Hippocampal formation (tissue), 2 donors: ENCODE data around the gene HOXA13.

Experiments used
- DNase-seq, 2 donors: peaks; one replicate each; lab custom pipeline; 2025; lab: John Stamatoyannopoulos, UW

The HOXA13 gene

GRCh38 chr7:27237735-27238334 is 37.9 kb upstream of the HOXA13 start:
- DNase-seq = no peak

DNA sequence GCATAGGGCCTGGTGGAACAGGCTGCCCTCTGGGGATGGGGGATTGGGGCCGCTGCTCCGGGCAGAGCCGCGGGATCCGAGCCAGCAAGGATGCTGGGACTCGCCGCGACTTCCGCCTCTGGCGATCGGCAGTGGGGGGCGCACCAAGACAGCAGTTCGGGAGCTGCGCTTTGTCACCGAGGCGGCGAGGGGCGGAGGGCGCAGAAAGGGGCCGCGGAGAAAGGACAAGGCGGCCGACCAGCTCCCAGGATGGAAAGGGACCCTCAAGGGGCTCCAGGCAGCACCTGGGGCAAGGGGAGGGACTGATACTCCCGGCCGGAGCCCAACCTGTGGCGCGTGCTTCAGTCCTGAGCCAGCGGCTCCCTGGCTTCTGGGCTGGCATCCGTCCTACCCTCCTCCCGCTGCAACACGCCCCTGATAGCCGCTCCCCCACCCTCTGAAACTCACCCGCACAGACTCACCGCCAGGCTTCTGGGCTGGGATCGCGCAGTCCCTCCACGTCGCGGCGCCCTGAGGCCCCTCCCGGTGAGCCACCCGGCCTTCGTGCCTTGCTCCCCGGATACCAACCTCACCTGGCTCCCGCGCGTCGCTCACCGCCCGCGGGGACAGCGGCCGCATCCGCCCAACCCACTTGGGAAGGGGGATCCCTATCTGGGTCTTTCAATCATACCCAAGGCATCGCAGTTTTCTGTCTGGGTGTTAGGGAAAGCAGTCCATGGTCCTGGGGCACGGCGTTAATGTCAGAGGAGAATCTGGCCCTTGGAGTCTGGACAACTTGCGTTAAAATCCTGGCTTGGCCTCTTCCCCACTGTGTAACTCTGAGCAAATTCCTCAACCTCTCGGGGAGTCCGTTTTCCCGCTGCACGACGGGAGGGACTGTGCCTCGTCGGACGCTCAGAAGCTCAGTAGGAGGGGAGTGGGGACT is 35.8 kb upstream of the HOXA13 start:
- peak in 1 of 2 donors; percentile 1 for DNase-seq

DNA sequence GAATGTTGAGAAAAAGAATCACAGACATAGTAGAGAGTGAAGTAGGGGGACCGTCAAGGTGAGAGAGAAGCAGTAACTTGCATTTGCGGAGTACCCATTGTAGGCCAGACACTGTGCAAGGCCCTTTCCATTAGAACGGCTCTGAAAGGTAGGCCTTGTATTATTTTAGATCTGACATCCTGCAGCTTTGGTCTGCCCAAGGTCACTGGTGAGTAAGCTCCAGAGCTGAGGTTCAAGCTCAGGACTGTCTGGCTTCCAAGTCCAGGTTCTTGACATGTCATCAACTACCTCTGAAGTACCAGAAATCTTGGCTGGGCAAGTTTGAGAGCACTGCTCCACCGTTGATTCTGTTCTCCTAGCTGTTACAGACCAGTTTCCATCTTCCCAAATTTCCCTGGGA is 29.6 kb upstream of the HOXA13 start:
- DNase-seq = no peak

DNA sequence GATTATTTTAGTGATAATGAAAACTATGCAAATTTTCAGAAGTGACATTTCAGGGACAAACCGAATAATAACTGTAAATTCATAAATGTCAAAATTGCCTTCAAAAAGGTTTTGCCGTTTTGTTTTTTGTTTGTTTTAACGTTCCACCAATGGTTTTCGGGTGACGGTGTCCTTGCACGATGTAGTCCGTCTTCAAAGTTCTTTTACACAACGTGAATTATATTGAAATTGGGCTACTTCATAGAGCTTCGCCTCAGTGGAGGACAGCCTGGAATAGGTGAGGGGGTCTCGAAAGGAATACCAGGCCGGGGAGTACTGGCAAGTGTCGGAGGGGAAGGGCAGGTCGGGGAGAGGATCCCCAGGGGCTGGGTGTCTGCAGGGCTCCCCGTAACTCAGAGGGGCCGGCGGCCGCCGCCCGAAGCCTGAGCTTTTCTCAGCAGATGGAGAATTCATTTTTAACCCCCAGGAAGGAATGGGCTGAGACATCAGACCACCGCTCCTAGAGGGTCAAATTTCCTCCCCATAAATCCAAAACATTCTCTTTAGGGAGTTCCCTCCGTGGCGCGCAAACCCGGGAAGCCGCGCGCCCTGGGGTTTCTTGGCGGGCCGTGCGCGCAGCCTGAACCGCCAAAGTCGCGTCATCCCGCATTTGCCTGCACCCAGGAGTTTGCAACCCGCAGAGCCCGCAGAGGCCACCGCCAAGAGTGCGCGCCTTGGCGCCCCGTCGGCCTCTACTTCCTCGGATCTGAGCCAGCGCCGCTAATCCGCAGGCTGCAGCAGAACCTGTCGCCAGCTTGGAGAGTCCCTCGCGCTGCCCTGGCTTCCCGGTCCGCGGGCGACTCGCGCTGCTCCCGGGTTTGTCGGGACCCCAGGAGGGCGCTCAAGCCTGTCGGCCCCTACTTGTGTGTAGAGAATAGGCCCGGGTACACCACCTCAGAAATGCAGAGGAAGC is 25.4 kb upstream of the HOXA13 start:
- DNase-seq = no peak

GRCh38 chr7:27223941-27224575 is 24.2 kb upstream of the HOXA13 start:
- no peak for DNase-seq

DNA sequence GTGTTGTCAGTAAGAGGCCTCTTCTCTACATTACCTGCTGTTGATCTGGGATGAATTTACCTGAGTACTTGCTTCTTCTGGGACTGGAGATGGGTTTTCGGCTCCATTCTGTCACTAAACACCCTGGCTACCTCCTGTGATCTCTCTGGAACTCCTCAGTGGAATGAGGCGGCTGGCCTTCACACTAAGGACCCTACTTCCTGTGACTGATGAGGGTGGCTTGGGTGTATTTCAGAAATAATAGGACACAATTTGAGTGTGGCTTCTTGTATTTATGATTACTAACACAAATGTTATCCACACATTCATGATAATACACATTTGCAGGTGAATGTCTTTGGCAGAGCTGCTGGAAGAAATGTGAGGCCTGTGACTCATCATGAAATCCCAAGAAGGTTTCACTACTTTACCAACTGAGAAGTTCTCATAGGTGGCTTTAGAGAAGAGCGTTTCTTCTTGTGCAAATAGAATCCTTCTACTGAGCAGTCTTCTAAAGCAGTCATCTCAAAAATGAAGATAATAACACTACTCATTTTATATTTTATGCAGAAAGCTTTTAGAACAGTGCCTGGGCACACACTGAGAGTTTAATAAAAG is 21.4 kb upstream of the HOXA13 start:
- no peak for DNase-seq

- DNase-seq = no peak
These were observed 20.6 kb upstream of the HOXA13 start for GRCh38 chr7:27220440-27220955.

GRCh38 chr7:27219821-27220220 is 19.9 kb upstream of the HOXA13 start:
- DNase-seq = no peak

- DNase-seq = no peak
These were observed 18.1 kb upstream of the HOXA13 start for GRCh38 chr7:27217951-27218350.

- DNase-seq = no peak
These were observed 15.5 kb upstream of the HOXA13 start for GRCh38 chr7:27215356-27215755.

- no peak for DNase-seq
These were observed 14.5 kb upstream of the HOXA13 start for GRCh38 chr7:27214239-27214950.

GRCh38 chr7:27213433-27214238 is 13.7 kb upstream of the HOXA13 start:
- DNase-seq = no peak

GRCh38 chr7:27212497-27213432 is 12.9 kb upstream of the HOXA13 start:
- DNase-seq = no peak

DNA sequence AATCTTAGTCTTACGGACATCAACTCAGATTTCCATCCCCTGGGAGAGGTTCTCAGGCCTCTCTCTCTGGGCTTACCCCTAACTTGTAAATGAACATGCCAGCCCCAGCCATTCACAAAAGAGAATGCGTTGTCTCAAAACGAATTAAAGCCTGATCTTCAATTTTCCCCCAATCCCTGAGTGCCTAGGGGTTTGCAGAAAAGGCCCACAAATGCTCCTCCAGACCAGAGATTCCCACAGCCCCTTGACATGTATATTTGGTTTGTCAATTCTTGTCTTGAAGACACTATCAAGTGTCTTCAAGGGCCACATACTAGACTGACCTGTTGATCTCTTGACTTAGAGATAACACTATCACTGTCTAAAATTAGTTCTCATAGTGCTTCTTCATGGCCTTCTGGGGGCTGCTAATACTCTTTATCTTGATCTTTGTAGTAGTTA is 11.9 kb upstream of the HOXA13 start:
- no peak for DNase-seq

GRCh38 chr7:27211084-27211446 is 11.2 kb upstream of the HOXA13 start:
- no peak for DNase-seq

GRCh38 chr7:27210441-27211083 is 10.7 kb upstream of the HOXA13 start:
- DNase-seq = no peak

GRCh38 chr7:27209933-27210440 is 10.1 kb upstream of the HOXA13 start:
- no peak for DNase-seq

DNA sequence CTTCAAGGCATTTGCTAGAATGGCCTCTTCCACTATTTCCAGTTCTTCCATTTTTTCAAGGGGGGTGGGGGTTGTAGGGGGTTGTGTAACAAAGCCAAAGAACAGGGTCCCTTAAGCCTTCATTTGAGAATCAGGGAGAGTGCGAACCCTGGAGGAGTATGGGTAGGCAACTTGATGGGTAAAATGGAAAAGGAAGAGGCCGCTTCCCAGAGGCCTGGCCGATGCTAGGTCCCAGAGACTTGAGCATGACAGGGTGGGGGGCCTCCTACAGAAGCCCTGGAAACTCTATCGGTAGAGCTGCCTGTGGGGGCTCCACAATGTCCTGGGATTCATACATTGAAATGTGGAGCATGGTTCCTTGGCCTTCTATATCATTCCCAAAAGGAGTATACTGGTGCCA is 9.1 kb upstream of the HOXA13 start:
- no peak for DNase-seq
